ENCODE measurements around the gene PAGE3. TPM values are rescaled to one million over a fixed set of nuclear protein-coding genes. Genes with fewer than 3 reads are reported as not detected.

PAGE3 gene
- under 1 TPM in 1 of 4 donors, not detected in 3; 0.25 TPM for polyA plus RNA-seq
- long read RNA-seq, donor 1, result 0 reads
- long read RNA-seq, donor 2, result 0 reads
- long read RNA-seq, donor 3, result 0 reads
- long read RNA-seq, donor 4, result 0 reads
- long read RNA-seq, donor 5, result 0 reads
- long read RNA-seq, donor 6, result 0 reads
- long read RNA-seq, donor 7, result 0 reads
- long read RNA-seq, donor 8, result 0 reads
- long read RNA-seq, donor 9, result 0 reads
- long read RNA-seq, donor 10, result 0 reads

- WGBS, 3 donors, result 76 to 93% (median 93%) methylated on average over 5 of the region's 5 CpGs
- H3K27ac ChIP-seq (ENCODE audit: low read depth in 1 of 3, low read length in 2 of 3), result no peak within 1 kb of the TSS
- H3K4me3 ChIP-seq (ENCODE audit: low read depth in 1 of 3, low read length in 3 of 3), result no peak within 1 kb of the TSS
- DNase-seq (no peak), FAIRE-seq (no peak)
- no peaks in the 10 kb centered on the region for H3K4me1 ChIP-seq (ENCODE audit: control insufficient read depth in 3 of 3, insufficient read depth in 2 of 3, low read depth in 1 of 3, low read length in 2 of 3)
- no peaks in the 10 kb centered on the region for H3K36me3 ChIP-seq (ENCODE audit: control insufficient read depth in 3 of 3, insufficient read depth in 2 of 3, low read depth in 1 of 3, low read length in 3 of 3)
- H3K27me3 ChIP-seq (ENCODE audit: control insufficient read depth in 3 of 3, insufficient read depth in 3 of 3, low read length in 3 of 3), result no peaks in the 10 kb centered on the region
- no peaks in the 10 kb centered on the region for H3K9me3 ChIP-seq (ENCODE audit: control insufficient read depth in 2 of 2, insufficient read depth in 1 of 2, low read depth in 1 of 2, low read length in 1 of 2)
Measured at GRCh38 chrX:55264816-55265215, at the start of gene PAGE3. Gene PAGE3 (minus strand): TSS chrX:55264916. CDS start chrX:55263903, 1,013 bp downstream.

GRCh38 chrX:55312655-55313054 is 47.9 kb upstream of the PAGE3 start:
- FAIRE-seq, result no peak
- no peak overlapping the region for H3K4me3 ChIP-seq (ENCODE audit: low read depth in 1 of 3, low read length in 3 of 3)
- H3K36me3 ChIP-seq (ENCODE audit: control insufficient read depth in 3 of 3, insufficient read depth in 2 of 3, low read depth in 1 of 3, low read length in 3 of 3), result no peaks in the 10 kb centered on the region
- no peaks in the 10 kb centered on the region for H3K4me1 ChIP-seq (ENCODE audit: control insufficient read depth in 3 of 3, insufficient read depth in 2 of 3, low read depth in 1 of 3, low read length in 2 of 3)
- no peak overlapping the region for H3K27ac ChIP-seq (ENCODE audit: low read depth in 1 of 3, low read length in 2 of 3)
- H3K27me3 ChIP-seq (ENCODE audit: control insufficient read depth in 3 of 3, insufficient read depth in 3 of 3, low read length in 3 of 3), result no peaks in the 10 kb centered on the region
- no peaks in the 10 kb centered on the region for H3K9me3 ChIP-seq (ENCODE audit: control insufficient read depth in 2 of 2, insufficient read depth in 1 of 2, low read depth in 1 of 2, low read length in 1 of 2)
- no peak for DNase-seq

GRCh38 chrX:55290963-55291362 is 26.2 kb upstream of the PAGE3 start:
- Histone ChIP-seq H3K36me3 (ENCODE audit: control insufficient read depth in 3 of 3, insufficient read depth in 2 of 3, low read depth in 1 of 3, low read length in 3 of 3) (no peaks in the 10 kb centered on the region), H3K4me1 (ENCODE audit: control insufficient read depth in 3 of 3, insufficient read depth in 2 of 3, low read depth in 1 of 3, low read length in 2 of 3) (no peaks in the 10 kb centered on the region), H3K27me3 (ENCODE audit: control insufficient read depth in 3 of 3, insufficient read depth in 3 of 3, low read length in 3 of 3) (no peaks in the 10 kb centered on the region), H3K4me3 (ENCODE audit: low read depth in 1 of 3, low read length in 3 of 3) (no peak overlapping the region), H3K9me3 (ENCODE audit: control insufficient read depth in 2 of 2, insufficient read depth in 1 of 2, low read depth in 1 of 2, low read length in 1 of 2) (no peaks in the 10 kb centered on the region), H3K27ac (ENCODE audit: low read depth in 1 of 3, low read length in 2 of 3) (no peak overlapping the region)
- DNase-seq, result no peak
- FAIRE-seq, result no peak
- 79 to 93% (median 87%) methylated on average over 3 of the region's 3 CpGs for WGBS, 3 donors

- Histone ChIP-seq H3K4me3 (ENCODE audit: low read depth in 1 of 3, low read length in 3 of 3) (no peak overlapping the region), H3K27me3 (ENCODE audit: control insufficient read depth in 3 of 3, insufficient read depth in 3 of 3, low read length in 3 of 3) (no peaks in the 10 kb centered on the region), H3K4me1 (ENCODE audit: control insufficient read depth in 3 of 3, insufficient read depth in 2 of 3, low read depth in 1 of 3, low read length in 2 of 3) (no peaks in the 10 kb centered on the region), H3K36me3 (ENCODE audit: control insufficient read depth in 3 of 3, insufficient read depth in 2 of 3, low read depth in 1 of 3, low read length in 3 of 3) (no peaks in the 10 kb centered on the region), H3K27ac (ENCODE audit: low read depth in 1 of 3, low read length in 2 of 3) (no peak overlapping the region), H3K9me3 (ENCODE audit: control insufficient read depth in 2 of 2, insufficient read depth in 1 of 2, low read depth in 1 of 2, low read length in 1 of 2) (no peaks in the 10 kb centered on the region)
- 90 to 94% (median 91%) methylated on average over 9 to 10 of the region's 10 CpGs for WGBS, 3 donors
- DNase-seq (no peak), FAIRE-seq (no peak)
Measured at GRCh38 chrX:55279832-55280231, 15.1 kb upstream of the PAGE3 start.

- Histone ChIP-seq H3K36me3 (ENCODE audit: control insufficient read depth in 3 of 3, insufficient read depth in 2 of 3, low read depth in 1 of 3, low read length in 3 of 3) (no peaks in the 10 kb centered on the region), H3K4me1 (ENCODE audit: control insufficient read depth in 3 of 3, insufficient read depth in 2 of 3, low read depth in 1 of 3, low read length in 2 of 3) (no peaks in the 10 kb centered on the region), H3K4me3 (ENCODE audit: low read depth in 1 of 3, low read length in 3 of 3) (no peak overlapping the region), H3K9me3 (ENCODE audit: control insufficient read depth in 2 of 2, insufficient read depth in 1 of 2, low read depth in 1 of 2, low read length in 1 of 2) (no peaks in the 10 kb centered on the region), H3K27ac (ENCODE audit: low read depth in 1 of 3, low read length in 2 of 3) (no peak overlapping the region), H3K27me3 (ENCODE audit: control insufficient read depth in 3 of 3, insufficient read depth in 3 of 3, low read length in 3 of 3) (no peaks in the 10 kb centered on the region)
- FAIRE-seq (no peak), DNase-seq (no peak)
- WGBS, 3 donors, result 63 to 83% (median 67%) methylated on average over 2 of the region's 2 CpGs
Measured at GRCh38 chrX:55260806-55261205, 3.9 kb downstream of the PAGE3 start.

- FAIRE-seq (no peak), DNase-seq (no peak)
- Histone ChIP-seq H3K27me3 (ENCODE audit: control insufficient read depth in 3 of 3, insufficient read depth in 3 of 3, low read length in 3 of 3) (no peaks in the 10 kb centered on the region), H3K4me3 (ENCODE audit: low read depth in 1 of 3, low read length in 3 of 3) (no peak overlapping the region), H3K4me1 (ENCODE audit: control insufficient read depth in 3 of 3, insufficient read depth in 2 of 3, low read depth in 1 of 3, low read length in 2 of 3) (no peaks in the 10 kb centered on the region), H3K36me3 (ENCODE audit: control insufficient read depth in 3 of 3, insufficient read depth in 2 of 3, low read depth in 1 of 3, low read length in 3 of 3) (no peaks in the 10 kb centered on the region), H3K27ac (ENCODE audit: low read depth in 1 of 3, low read length in 2 of 3) (no peak overlapping the region), H3K9me3 (ENCODE audit: control insufficient read depth in 2 of 2, insufficient read depth in 1 of 2, low read depth in 1 of 2, low read length in 1 of 2) (no peaks in the 10 kb centered on the region)
Measured at GRCh38 chrX:55253528-55253927, 11.2 kb downstream of the PAGE3 start.

GRCh38 chrX:55240788-55241340 is 23.9 kb downstream of the PAGE3 start:
- FAIRE-seq (no peak), DNase-seq (no peak)
- H3K27ac ChIP-seq (ENCODE audit: low read depth in 1 of 3, low read length in 2 of 3), result no peak overlapping the region
- H3K4me1 ChIP-seq (ENCODE audit: control insufficient read depth in 3 of 3, insufficient read depth in 2 of 3, low read depth in 1 of 3, low read length in 2 of 3), result no peaks in the 10 kb centered on the region
- H3K9me3 ChIP-seq (ENCODE audit: control insufficient read depth in 2 of 2, insufficient read depth in 1 of 2, low read depth in 1 of 2, low read length in 1 of 2), result no peaks in the 10 kb centered on the region
- 52 to 71% (median 65%) methylated on average over 6 of the region's 6 CpGs for WGBS, 3 donors
- H3K27me3 ChIP-seq (ENCODE audit: control insufficient read depth in 3 of 3, insufficient read depth in 3 of 3, low read length in 3 of 3), result no peaks in the 10 kb centered on the region
- no peak overlapping the region for H3K4me3 ChIP-seq (ENCODE audit: low read depth in 1 of 3, low read length in 3 of 3)
- H3K36me3 ChIP-seq (ENCODE audit: control insufficient read depth in 3 of 3, insufficient read depth in 2 of 3, low read depth in 1 of 3, low read length in 3 of 3), result no peaks in the 10 kb centered on the region

- Histone ChIP-seq H3K4me3 (ENCODE audit: low read depth in 1 of 3, low read length in 3 of 3) (no peak within 1 kb of the TSS), H3K9me3 (ENCODE audit: control insufficient read depth in 2 of 2, insufficient read depth in 1 of 2, low read depth in 1 of 2, low read length in 1 of 2) (no peaks in the 10 kb centered on the region), H3K4me1 (ENCODE audit: control insufficient read depth in 3 of 3, insufficient read depth in 2 of 3, low read depth in 1 of 3, low read length in 2 of 3) (no peaks in the 10 kb centered on the region), H3K27me3 (ENCODE audit: control insufficient read depth in 3 of 3, insufficient read depth in 3 of 3, low read length in 3 of 3) (no peaks in the 10 kb centered on the region), H3K27ac (ENCODE audit: low read depth in 1 of 3, low read length in 2 of 3) (no peak within 1 kb of the TSS), H3K36me3 (ENCODE audit: control insufficient read depth in 3 of 3, insufficient read depth in 2 of 3, low read depth in 1 of 3, low read length in 3 of 3) (no peaks in the 10 kb centered on the region)
- DNase-seq, result peak in 1 of 2 donors; percentile 6
- no peak for FAIRE-seq
- 83 to 90% (median 89%) methylated on average over 28 to 30 of the region's 30 CpGs for WGBS, 3 donors
Measured at GRCh38 chrX:55220119-55220794, 44.5 kb downstream of the PAGE3 start, which contains the start of gene PAGE5. Gene PAGE5 (plus strand): TSS chrX:55220346. CDS start chrX:55221383, 1,037 bp downstream.

Data from small intestine (tissue), 16 donors.